NCI-H345 treated with DMSO at 0.1 percent for 48 hours (cell line): ENCODE data around the gene RAB44.

Experiments
- DNase-seq: peaks from one replicate; lab custom pipeline; 2025; ENCODE audit not compliant: unreplicated experiment; lab: John Stamatoyannopoulos, UW

RAB44 gene

DNA sequence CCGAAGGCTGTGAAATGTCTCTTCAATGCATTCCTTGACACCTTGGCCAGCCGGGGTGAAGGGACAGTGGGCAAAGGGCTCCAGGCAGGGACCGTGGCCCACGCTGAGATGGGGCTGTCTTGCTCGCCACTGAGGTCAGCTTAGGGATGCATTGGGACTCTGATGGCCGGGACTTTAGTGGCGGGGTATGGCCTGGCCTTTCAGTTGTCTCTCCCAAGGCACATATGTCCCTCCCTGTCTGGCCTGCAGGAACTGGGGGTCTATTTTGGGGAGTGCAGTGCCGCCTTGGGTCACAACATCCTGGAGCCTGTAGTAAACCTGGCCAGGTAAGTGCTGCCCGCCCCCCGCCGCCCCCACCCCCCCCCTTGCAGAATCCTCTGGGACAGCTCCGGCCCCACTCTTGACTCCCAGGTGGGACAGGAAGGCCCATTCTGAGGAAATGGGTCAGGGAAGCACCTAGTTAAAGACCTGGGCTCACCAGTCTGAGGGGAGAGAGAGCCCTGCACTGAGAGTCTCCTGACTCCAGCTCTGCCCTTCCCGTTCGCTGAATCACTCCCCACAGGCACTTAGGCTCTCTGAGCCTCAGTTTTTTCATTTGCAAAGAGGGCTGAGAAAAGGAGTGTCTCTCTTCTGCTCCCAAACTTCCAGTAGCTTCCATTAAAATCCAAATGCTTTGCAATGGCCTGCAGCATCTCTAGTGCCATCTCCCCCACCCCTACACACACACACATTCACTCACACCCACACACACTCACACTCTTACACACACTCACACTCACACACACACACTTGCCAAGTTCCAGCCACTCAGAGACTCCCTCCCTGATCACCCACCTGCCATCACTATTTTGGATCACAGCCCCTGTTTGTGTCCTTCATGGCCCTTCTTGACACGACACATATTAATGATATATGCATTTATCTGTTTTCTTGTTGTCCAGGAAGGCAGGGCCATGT is 33.1 kb downstream of the RAB44 start:
- DNase-seq = no peak

DNA sequence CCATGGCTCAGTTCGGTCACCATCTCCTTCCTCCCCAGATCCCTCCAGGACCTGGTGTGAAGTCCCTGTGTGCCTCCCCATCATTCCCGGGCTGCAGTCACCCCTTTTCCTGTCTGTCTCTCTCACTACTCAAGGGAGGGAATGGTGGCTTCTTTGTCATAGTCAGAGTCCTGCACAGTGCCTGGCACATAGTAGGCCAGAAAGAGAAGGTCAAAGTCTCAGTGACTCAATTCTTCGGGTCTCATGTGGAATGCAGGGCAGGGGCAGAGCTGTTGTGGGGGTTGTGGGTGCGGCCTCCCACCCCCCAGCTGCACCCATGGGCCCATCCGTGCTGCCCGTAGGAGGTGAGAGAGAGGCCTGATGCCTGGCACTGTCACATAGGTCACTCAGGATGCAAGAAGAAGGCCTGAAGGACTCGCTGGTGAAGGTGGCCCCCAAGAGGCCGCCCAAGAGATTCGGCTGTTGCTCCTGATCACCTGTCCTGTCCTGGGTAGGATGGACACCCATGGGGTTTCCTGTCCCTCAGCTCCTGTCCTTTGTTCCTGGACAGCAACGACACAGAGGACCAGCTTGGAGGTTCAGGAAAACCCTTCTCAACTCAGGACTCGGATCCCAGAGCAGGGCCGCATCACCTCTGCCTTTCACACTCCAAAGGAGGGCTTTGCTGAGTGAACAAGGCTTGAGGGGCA is 34.1 kb downstream of the RAB44 start:
- no peak for DNase-seq

DNA sequence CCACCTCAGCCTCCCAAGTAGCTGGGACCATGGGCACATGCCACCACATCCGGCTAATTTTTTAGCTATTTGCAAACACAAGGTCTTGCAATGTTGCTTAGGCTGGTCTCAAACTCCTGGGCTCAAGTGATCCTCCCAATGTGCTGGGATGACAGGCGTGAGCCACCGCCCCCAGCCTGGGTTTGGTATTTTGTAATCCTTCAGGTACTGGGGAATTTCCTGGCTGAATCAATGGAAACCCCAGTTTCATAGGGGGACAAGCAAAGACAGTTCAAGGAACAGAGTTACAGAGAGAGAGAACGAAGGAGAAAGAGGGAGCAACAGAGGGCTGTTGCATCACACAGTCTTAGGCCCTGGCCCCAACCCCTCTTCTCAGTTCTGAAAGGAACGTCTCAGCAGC is 35.7 kb downstream of the RAB44 start:
- DNase-seq = no peak

DNA sequence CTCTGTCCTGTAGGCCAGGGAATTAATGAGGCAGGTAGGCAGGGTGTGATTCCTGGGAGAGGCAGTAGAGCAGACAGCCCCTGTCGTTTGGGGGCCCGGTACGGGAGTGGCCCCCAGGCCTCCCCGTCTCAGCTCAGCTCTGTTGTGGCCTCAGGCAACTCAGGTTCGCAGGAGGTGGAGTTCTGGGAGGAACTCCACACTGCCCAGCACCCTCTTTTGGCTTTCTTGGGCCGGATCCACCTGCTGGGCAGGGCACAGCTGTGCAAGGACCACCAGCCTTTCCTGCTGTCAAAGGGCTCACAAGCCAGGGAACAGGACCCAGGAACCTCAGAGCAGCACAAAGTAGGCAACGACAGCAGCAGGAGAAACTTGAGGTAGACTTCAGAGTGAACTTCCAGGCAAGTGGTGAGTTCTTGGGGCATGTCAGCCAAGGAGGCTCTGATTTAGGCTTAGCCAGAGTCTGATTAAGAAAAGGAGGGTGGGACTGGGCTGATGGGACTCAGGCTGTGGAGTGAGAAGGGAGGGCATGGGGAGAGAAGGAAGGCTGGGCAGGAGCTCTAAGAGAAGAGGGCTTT is 36.9 kb downstream of the RAB44 start:
- DNase-seq = no peak

GRCh38 chr6:36735110-36736071 is 37.8 kb downstream of the RAB44 start:
- no peak for DNase-seq

- no peak for DNase-seq
These were observed 39.6 kb downstream of the RAB44 start for GRCh38 chr6:36737043-36737785.

GRCh38 chr6:36738108-36738507 is 40.5 kb downstream of the RAB44 start:
- DNase-seq = no peak

- no peak for DNase-seq
These were observed 42.6 kb downstream of the RAB44 start for GRCh38 chr6:36739947-36740817.

GRCh38 chr6:36740818-36741179 is 43.2 kb downstream of the RAB44 start:
- DNase-seq = no peak

DNA sequence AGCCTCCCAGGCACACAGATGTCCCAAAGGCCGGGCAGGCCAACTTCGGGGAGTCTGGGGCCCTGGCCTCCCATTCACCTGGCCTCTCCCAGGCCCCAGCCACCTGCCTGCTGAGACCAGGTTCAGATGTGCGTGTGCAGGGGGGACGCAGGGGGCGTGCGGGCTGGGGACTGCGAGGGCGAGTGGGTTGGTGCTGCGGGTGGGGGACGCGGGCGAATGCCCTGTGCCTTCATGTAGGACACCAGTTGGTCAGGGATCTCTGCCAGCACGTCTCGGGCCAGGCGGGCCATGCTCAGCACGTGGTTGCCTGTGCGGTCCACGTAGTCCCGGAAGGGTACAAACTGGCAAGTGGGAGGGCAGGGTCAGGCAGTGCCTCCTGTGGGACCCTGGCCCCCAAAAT is 44.5 kb downstream of the RAB44 start:
- DNase-seq = no peak

DNA sequence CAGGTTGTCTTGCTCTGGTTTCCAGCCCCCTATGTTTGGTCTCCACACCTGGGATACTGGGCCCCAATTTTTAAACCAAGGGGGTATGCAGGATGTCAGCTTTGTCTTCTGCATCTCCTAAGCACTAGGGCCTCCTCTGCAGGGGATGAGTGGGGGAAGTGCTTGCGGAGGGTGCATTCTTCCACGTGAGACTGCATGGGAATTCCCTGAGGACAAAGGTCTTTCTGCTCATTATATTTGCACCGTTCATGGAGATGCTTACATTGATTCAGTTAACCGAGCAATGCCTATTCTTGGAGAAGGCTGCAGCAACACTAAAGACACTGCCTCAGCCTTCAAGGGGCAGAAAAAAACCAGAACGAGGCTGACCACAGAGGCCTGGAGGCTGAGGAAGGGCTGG is 45.4 kb downstream of the RAB44 start:
- no peak for DNase-seq

- no peak for DNase-seq
These were observed 46.1 kb downstream of the RAB44 start for GRCh38 chr6:36743538-36744303.

- no peak for DNase-seq
These were observed 46.7 kb downstream of the RAB44 start for GRCh38 chr6:36744304-36744673.

GRCh38 chr6:36745283-36745682 is 47.7 kb downstream of the RAB44 start:
- no peak for DNase-seq

GRCh38 chr6:36745836-36746235 is 48.2 kb downstream of the RAB44 start:
- no peak for DNase-seq

DNA sequence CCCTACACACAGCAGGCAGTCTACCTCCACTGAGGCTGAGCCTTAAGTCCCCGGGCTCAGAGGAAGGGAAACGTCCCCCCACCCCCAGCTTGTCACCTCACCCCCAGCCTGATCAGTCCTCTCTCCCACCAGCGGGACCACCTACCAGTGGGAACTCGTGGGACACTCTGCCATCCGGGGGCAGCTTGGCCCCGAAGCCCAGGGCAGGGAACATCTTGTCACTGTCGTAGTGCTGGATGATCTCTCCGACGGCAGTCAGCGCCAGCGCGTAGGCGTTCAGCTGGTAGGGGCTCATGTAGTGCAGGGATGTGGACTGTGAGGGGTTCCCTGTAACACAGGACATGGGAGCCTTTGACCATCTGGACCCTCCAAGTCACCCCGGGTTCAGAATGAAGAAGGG is 48.6 kb downstream of the RAB44 start:
- DNase-seq = no peak

DNA sequence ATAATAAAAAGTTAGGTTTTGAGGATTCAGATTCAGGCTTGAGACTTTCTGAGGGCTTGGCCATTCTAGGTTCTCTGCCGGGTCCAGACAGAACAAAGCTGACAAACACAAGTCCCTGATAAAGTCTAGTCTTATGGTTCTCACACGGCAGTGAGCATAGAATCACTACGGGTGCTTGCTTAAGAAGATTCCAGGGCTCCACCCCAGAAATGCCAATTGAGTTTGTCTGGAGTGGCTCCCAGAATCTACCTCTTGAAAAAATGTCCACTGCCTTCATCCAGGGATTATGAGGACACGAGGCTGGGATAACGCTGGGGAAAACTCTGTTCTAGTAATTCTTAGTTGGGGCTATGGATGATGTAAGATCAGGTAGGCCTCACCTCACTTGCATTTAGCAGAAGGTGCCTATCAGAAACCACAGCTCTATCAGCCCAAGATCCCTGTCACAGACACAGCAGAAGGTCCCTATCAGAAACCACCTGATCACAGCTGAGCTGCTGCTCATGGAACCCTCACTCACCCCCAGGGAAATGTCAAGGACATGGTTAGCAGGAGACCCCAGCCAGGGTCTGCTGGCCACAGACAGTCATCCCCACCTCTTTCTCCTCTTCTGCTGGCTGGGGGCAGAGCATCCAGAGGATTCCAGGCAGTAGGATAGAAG is 52.3 kb downstream of the RAB44 start:
- no peak for DNase-seq

DNA sequence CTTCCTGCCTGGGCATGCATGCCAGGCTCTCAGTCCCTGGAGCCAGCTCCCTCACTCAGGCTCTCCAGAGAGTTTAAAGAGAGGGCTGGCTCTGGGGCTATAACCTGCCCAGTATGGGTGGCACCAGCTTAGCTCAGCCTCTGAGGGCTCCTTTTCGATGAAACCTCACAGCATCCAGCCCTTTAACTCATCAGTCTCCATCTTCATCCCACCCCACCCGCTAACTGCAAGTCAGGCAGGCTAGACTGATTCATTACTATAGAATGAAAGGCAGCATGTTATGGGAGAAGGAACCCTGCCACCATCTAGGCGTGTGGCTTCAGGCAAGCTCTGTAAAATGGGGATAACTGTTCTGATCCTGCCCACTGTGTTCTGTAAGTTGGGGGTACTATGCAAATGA is 53.5 kb downstream of the RAB44 start:
- DNase-seq = no peak
